Activated T-cell treated with anti-CD3 and anti-CD28 coated beads for 1 hour (primary cell): ENCODE results near the gene ISLR.

ENCODE experiments used
- DNase-seq: peaks from one replicate; pipeline ENCODE4 v3.0.0-alpha.2; 2020; ENCODE audit warnings: low read depth

ISLR gene

DNA sequence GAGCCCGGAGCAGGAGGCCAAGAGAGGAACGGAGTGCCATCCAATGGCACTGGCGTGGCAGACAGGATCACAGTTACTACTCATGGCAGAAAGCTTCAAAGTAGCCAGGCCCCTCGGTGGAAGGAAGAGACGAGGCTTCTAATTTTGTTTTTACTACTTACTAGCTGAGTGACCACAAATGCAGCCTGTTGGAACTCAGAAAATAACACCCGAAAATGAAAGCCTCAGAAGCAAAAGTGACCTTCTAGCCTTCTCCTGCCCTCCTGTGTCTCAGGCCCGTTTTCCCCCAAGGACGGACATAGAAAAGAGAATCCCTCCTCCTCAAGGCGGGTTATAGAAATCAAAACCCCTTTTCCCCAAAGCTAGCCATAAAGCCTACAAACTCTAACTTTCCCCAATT is 39.0 kb downstream of the ISLR start:
- no peak for DNase-seq

DNA sequence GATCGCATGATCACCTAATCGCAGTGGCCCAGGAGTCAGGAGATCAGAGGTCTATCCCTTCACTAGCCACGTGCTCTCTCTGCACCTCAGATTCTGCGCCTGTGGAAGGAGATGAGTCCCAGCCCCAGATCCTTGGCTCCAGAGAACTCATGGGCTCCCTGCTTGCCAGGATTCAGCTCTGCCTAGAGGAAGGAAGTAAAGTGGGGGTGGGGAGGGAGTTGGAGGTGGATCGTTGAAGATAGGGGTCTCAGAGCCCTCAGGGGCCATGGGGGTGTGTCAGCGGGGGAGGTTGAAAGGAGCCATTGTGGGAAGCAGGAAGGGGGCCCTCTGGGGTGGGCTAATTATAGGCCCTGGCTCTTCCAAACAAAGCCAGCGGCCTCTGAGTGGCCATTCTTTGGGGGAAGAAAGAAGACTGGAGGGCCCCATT is 40.4 kb downstream of the ISLR start:
- DNase-seq = no peak

DNA sequence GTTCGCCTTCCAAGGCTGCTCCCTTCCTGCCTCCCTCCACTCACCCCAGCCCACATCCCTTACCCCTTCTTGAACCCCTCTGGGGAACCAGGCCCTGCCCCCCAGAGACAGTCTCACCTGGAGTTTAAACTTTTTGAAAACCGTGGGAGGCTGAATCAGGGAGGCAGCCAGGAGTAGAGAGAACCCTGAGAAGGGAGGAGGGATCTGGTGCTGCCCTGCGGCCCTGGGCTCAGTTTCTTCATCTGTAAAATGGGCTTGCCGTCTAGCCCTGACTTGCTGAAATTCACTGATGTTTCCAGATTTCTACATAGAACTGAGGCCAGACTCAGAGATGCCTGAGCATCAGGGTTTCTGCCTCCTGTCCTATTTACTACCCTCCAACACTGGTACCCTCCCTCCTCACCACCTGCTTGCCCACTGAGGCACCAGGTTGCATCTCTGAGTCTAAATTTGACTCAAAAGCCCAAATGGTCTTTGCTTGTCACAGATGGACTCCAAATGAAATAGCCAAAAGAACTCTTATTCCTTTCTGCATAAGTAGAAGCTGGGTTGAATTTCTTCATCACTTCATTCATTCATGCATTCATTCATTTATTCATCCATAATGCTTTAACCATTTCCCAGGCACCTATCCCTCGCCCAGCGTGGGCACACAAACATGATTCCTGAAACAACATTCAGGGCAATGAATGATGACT is 41.0 kb downstream of the ISLR start:
- no peak for DNase-seq

DNA sequence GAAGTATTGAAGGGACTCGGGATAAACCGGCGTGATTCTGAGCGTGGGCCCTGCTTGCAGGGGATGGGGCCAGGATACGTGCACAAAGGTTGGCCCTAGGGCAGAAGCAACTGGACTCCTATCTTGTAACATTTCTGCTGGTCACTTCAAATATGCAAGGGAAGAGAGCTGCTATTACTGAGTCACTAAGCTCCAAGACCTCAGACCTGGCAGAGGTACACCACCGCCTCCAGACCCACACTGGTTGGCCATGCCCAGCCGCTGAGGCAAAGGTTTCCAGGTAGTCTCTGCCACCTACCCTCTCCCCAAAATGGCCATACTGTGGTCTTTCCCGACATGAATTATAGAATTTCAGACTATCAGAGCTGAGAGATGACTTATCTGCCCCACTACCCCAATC is 42.4 kb downstream of the ISLR start:
- no peak for DNase-seq

DNA sequence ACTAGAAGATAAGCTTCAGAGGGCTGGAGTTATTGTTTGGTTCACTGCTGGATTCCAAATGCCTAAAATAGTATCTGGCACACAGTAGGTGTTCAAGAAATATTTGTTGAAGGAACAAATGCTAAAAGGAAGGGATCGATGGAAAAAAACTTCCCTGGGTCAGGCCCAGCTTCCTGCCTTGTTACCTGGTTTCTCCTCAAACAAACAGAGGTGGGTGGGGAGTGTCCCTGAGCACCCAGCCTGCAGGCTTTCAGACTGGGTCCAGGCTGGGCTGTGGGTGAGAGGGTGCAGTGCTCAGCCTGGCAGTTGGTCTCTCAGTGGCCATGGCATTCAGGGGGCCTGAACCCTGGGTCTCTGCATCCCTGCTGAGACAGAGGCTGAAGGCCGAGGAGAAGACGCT is 43.4 kb downstream of the ISLR start:
- no peak for DNase-seq

DNA sequence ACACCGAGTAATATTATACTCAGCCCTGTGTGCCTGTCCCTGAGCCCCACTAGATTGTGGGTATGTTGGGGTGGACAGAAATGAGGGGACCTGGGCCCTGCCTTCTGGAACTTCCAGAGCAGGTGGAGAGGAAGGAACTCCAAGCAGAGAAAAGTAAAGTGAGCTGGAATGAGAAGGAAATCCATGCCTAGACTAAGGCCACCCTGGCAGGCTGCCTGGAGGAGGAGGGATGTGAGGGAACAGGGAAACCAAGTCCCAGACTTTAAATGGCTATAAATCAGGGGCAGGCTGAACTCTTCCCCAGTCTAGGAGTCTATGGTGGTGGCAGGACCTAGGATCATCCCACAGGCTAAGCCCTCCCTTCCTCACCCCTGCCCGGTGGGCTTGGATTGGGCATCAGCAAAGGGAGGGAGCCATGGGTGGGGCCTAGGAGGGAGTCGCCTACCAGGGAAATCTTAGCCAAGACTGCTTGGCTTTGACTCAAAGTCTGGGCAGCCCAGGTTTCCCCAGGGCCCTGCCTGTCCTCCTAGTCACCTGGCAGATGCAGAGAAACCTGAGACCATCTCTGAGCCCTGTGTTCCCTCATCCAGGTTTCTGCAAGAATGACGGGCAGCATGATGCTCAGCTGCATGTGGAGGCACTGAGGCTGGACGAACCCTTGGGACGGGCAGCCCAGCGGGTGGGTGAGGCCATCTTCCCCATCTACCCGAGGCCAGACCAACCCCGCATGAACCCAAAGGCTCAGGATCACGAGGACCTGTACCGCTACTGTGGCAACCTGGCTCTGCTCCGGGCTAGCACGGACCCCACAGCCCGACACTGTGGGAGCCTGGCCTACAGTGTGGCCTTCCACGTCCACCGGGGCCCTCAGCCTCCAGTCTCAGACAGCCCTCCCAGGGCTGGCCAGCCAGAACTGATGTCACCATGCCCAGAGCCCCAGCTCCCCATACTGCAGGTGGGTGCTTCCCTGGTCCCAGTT is 44.7 kb downstream of the ISLR start:
- no peak for DNase-seq

DNA sequence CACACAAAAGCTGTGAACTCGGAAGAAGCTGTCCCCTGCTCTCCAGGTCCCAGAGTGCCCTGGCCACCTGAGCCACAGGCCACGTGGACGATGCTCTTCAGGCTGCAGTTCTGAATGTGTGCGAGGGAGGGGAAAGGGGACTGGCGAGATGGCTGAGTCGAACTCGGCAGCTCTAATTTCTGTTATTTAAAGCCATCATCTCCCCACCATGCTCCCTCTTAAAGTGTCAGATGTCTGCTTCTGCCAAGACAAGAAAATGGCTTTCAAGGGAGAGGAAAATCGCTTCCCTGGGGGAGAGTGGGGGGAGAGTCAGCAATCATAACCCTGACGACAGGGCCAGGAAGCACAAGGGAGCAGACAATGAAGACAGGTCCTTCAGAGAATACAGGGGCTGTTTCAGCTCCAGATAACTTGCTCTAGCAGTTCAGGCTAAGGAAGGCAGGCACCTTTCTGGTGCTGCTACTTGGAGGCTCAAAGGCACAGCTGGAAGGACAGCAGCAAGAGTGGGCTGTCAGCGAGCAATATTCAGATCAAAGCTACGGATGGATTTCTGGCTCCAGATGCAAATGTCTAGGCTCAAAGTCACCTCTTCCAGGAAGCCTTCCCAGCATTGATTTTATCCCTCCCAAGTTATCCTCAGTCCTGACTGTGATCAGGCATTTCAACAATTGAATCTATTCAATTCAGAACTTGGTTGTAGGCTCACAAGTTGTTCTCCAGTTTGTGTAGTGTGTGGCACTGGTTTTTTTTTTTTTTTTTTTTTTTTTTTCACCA is 47.2 kb downstream of the ISLR start:
- no peak for DNase-seq

DNA sequence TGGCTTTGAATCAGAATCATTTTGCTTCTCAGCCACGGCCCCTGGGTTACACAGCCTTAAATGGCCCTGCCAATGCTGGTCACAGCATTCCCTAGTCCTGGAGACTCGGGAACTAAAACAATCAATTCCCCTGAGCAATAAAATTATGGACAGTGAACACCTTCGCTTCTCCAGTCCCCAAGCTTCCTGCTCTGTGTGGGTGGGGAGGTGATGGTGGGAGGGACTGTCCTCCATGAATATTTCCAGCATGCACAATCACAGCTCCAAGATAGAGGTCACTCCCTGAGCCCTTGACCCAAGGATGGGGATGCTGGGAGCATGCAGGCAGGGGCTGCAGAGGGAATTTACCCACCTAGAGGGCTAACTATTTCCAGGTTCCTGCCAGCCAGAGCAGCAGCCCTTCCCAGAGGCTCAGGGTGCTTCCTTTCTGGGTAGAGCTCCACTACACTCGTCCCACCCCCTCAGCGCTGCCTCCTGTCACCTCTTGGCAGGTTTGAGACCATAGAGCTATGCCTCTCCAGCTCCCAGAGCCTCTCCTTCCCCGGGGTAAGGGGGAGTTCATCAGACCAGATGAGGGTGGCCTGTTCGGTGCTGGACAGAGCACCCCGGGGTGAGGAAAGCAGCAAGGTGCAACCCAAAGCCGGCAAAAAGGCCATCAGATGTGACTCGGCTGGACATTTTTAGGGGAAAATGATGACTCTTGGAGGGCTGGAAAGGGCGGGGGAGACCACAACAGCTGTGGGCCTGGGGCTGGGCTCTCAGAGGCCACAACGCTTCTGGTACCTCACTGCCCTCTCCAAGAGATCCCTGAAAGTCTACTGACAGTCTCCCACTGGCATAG is 48.1 kb downstream of the ISLR start:
- no peak for DNase-seq

DNA sequence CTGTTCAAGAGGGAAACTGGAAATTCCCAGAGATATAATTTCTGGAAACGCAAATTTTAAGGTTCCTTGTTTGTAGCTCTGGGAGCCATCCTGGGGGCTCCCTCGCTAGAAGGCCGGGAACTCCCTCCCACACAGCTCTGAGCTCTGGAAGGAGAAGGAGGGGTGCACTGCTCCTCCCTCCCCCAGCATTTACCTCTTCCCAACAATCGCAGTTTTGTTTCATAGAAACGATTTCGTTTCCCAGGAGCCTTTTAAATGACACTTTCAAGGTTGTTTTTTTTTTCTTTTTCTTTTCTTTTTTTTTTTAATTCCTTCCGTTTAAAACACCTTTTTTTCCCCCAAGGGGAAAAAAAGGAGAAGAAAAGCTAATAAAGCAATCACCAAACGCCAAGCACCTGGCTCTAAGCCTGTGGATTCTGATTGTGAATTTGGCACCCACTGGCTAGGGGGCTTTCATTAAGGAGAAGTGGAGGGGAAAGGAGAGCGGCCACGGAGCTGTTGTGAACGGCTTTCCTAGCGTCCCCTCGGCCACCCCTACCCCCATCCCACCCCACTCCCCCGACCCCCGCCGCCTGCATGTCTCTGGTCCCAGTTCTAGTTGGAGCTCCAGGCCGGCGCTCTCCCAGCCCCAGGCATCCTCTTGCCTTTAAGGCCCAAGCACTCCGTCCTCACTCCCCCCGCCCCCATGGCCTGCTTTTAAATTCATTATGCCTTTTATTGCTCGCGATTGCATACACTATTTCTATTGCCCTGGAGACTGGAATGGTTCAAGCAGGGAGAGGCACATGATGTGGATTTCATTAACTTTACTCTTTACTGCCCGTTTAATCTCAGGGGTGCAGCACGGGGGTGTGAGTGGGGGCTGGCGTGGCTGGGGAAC is 49.0 kb downstream of the ISLR start:
- no peak for DNase-seq

DNA sequence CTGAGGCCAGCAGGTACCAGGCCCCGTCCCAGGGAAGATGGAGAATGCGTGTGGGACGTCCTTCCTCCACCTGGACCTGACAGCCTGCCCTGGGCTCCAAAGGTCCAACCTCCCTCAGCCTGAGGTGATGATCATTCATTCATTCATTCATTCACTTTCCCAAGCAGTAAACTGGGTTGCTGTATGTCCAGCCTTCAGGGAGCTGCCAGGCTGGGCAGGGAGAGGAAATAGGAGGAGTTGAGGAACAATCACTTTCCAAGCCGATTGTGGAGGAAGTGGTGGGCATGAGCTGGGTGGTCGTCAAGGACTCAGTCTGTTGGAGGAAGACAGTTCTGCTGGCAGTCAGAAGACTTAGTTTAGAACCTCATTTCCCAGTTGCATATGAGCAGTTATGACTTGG is 52.4 kb downstream of the ISLR start:
- no peak for DNase-seq
